H1 (cell line): ENCODE data around the gene NXNL2. TPM values are rescaled to one million over a fixed set of nuclear protein-coding genes. Genes with fewer than 3 reads are reported as not detected.

Experiments
- EZH2 ChIP-seq: fragments of 200-600 bp; sonication (generic); IDR thresholded peaks from 2 replicates; pipeline ENCODE4 v1.7.1; 2012; ENCODE audit warnings: low read depth, mild to moderate bottlenecking, moderate library complexity, low read length, inconsistent platforms; ENCODE audit not compliant: severe bottlenecking
- SRF ChIP-seq: IDR thresholded peaks from 2 replicates; pipeline ENCODE4 v1.6.1; 2011; ENCODE audit warnings: mild to moderate bottlenecking, low read depth, low read length, moderate library complexity
- USF2 ChIP-seq: IDR thresholded peaks from 2 replicates; pipeline ENCODE4 v1.6.1; 2011; ENCODE audit warnings: low read length, improper control_type of control experiment
- polyA plus RNA-seq, 7 experiments: library from polyadenylated mRNA; depleted of rRNA in 3 of 7; stranded (reverse) in 5 of 7; unstranded in 2 of 7; fragments of >200 nt in 5 of 7; fragments of 200-250 nt in 2 of 7; gene quantifications; 1 replicate in 5 of 7; 2 replicates in 1 of 7; 4 replicates in 1 of 7; pipeline versions ENCODE4 v1.2.1 to v1.2.3, GENCODE V29; 2011 to 2013; ENCODE audit warnings: missing spikeins in 2 of 7, mixed read lengths in 2 of 7
- total RNA-seq: library from RNA; stranded (reverse); fragmentation: NEBNext Ultra II Directional; extraction: Animal tissue kit (Norgen Biotek cat#: 25700); gene quantifications from 2 replicates; pipeline ENCODE4 v1.2.1, GENCODE V29; 2021

The NXNL2 gene
- total and polyA plus RNA-seq, 2 of the 8 experiments (the other 6 are each of a cell fraction or from before 2014, with no cell fraction given) = 1.9 to 2.6 TPM

DNA sequence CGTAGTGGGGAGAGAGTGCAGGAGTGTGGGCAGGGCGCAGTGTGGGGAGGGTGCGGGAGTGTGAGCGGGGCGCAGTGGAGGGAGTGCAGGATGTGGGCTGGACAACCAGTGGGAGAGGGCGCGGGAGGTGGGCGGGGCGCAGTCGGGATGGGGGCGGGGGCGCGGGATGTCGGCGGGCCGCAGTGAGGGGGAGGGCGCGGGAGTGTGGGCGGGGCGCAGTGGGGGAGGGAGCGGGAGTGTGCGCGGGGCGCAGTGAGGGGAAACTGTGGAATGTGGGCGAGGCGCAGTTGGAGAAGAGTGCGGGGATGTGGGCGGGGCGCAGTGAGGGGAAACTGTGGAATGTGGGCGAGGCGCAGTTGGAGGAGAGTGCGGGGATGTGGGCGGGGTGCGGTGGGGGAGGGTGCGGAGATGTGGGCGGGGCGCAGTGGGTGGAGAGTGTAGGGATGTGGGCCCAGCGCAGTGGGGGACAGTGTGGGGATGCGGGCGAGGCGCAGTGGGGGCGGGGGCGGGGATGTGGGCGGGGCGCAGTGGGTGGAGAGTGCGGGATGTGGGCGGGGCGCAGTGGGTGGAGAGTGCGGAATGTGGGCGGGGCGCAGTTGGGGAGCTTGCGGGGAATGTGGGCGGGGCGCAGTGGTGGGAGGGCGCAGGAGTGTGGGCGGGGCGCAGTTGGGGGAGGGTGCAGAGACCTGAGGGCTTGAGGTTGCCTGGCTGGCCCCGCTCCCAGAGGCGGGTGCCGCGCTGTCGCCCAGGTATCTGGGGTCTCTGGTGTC, at the start of gene NXNL2 (continued):
- TF ChIP-seq SRF (no peak), EZH2 (no peak), USF2 (no peak)
